SU-DHL-6 (cell line): ENCODE results near the gene MAML2.

Source experiments
- H2AFZ ChIP-seq: fragments of 200-600 bp; sonication (generic); 2 replicates; pipeline ENCODE4 v1.6.1; 2014; ENCODE audit warnings: low read depth, mild to moderate bottlenecking, moderate library complexity, mixed read lengths, antibody characterized with exemption, low read length; ENCODE audit not compliant: severe bottlenecking
- H3F3A ChIP-seq: fragments of 200-600 bp; shearing (Covaris generic); 2 replicates; pipeline ENCODE4 v1.6.0; 2016; ENCODE audit warnings: antibody characterized with exemption, mild to moderate bottlenecking; ENCODE audit not compliant: insufficient read depth
- H3K27ac ChIP-seq: fragments of 200-600 bp; sonication (generic); 2 replicates; pipeline ENCODE4 v1.5.1; 2016; ENCODE audit warnings: low read depth, mild to moderate bottlenecking, low read length, moderate library complexity, mixed read lengths
- H3K27me3 ChIP-seq: fragments of 200-600 bp; sonication (generic), shearing (Covaris generic); 2 replicates; pipeline ENCODE4 v1.6.0; 2014; ENCODE audit warnings: mild to moderate bottlenecking, low read length
- H3K36me3 ChIP-seq: fragments of 200-600 bp; sonication (generic); 2 replicates; pipeline ENCODE4 v1.6.1; 2014; ENCODE audit warnings: mild to moderate bottlenecking, low read length, mixed read lengths
- H3K4me2 ChIP-seq: fragments of 300-600, 200-600 bp; shearing (Covaris generic), sonication (generic); 2 replicates; pipeline ENCODE4 v1.6.0; 2014; ENCODE audit warnings: low read length, low read depth, mild to moderate bottlenecking; ENCODE audit not compliant: poor library complexity, severe bottlenecking
- H3K4me3 ChIP-seq: fragments of 200-600 bp; sonication (generic); 2 replicates; pipeline ENCODE4 v1.5.1; 2014; ENCODE audit warnings: antibody characterized with exemption, low read length, mild to moderate bottlenecking, mixed read lengths; ENCODE audit not compliant: insufficient read depth, poor library complexity, severe bottlenecking
- H3K79me2 ChIP-seq: fragments of 200-600 bp; sonication (generic); 2 replicates; pipeline ENCODE4 v1.6.1; 2014; ENCODE audit warnings: mild to moderate bottlenecking, low read length, moderate library complexity; ENCODE audit not compliant: insufficient read depth
- H3K9ac ChIP-seq: fragments of 200-600 bp; sonication (generic); 2 replicates; pipeline ENCODE4 v1.7.0; 2014; ENCODE audit warnings: mild to moderate bottlenecking, low read length
- H3K9me2 ChIP-seq: fragments of 200-600 bp; sonication (generic); replicated peaks from 2 replicates; pipeline ENCODE4 v1.6.1; 2014; ENCODE audit warnings: low read length; ENCODE audit not compliant: insufficient read depth
- H3K9me3 ChIP-seq: fragments of 200-600 bp; sonication (generic); 2 replicates; pipeline ENCODE4 v1.6.1; 2014; ENCODE audit warnings: low read length, mixed read lengths; ENCODE audit not compliant: insufficient read depth
- H4K20me1 ChIP-seq: fragments of 200-600 bp; sonication (generic); 2 replicates; pipeline ENCODE4 v1.6.1; 2014; ENCODE audit warnings: low read depth, mild to moderate bottlenecking, antibody characterized with exemption, low read length, moderate library complexity, mixed read lengths
- CTCF ChIP-seq: fragments of 200-600 bp; sonication (generic); IDR thresholded peaks from one replicate; pipeline ENCODE4 v1.5.1; 2017; ENCODE audit warnings: antibody characterized with exemption, mild to moderate bottlenecking, low read length, moderate library complexity; ENCODE audit not compliant: insufficient read depth, poor library complexity, severe bottlenecking
- EZH2phosphoT487 ChIP-seq: fragments of 200-600 bp; sonication (generic), shearing (Covaris generic); conservative IDR thresholded peaks from 2 replicates; pipeline ENCODE4 v1.6.1; 2018; ENCODE audit warnings: mild to moderate bottlenecking, antibody characterized with exemption, low read length, moderate library complexity, mixed read lengths

The MAML2 gene

DNA sequence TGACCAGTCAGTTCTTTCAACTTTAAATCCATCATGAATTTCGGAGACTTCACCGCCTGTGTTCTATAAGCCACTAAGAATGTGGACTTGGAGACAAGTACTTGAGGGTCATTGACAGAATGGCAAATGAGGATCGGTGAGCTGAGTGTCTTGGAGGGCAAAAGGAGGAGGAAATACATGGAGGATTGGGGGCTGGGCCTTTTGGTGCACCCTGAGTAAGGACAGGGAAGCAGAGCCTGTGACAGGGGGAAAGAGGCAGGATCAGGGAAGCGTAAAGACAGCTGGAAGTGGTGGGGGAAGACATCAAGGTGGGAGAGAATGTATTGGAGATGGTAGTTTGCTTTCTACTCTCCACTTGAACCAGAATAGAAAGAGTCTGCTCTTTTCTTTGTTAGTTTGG, 348.7 kb downstream of the MAML2 start:
- H3K4me3 ChIP-seq = no peak overlapping the region
- H3K27ac ChIP-seq = no peak overlapping the region
- H3K9ac ChIP-seq = no peak overlapping the region
- no peaks in the 10 kb centered on the region for H3K79me2 ChIP-seq
- no peaks in the 10 kb centered on the region for H4K20me1 ChIP-seq
- H3K36me3 ChIP-seq = no peaks in the 10 kb centered on the region
- no peaks in the 10 kb centered on the region for H3K9me2 ChIP-seq
- H3K27me3 ChIP-seq = no peaks in the 10 kb centered on the region
- no peaks in the 10 kb centered on the region for H3K9me3 ChIP-seq
- H2AFZ ChIP-seq = no peak overlapping the region
- TF ChIP-seq CTCF (no peak), EZH2phosphoT487 (no peak)
- no peaks in the 10 kb centered on the region for H3F3A ChIP-seq
- H3K4me2 ChIP-seq = no peak overlapping the region

- Histone ChIP-seq H4K20me1 (no peaks in the 10 kb centered on the region), H3F3A (no peaks in the 10 kb centered on the region), H3K9ac (no peak overlapping the region), H3K9me3 (no peaks in the 10 kb centered on the region), H3K9me2 (no peaks in the 10 kb centered on the region), H3K36me3 (no peaks in the 10 kb centered on the region), H3K4me3 (no peak overlapping the region), H3K79me2 (no peaks in the 10 kb centered on the region), H3K4me2 (no peak overlapping the region), H3K27ac (no peak overlapping the region), H3K27me3 (no peaks in the 10 kb centered on the region), H2AFZ (no peak overlapping the region)
- TF ChIP-seq EZH2phosphoT487 (no peak), CTCF (no peak)
Observed at GRCh38 chr11:95993438-95994298, 349.3 kb downstream of the MAML2 start.

DNA sequence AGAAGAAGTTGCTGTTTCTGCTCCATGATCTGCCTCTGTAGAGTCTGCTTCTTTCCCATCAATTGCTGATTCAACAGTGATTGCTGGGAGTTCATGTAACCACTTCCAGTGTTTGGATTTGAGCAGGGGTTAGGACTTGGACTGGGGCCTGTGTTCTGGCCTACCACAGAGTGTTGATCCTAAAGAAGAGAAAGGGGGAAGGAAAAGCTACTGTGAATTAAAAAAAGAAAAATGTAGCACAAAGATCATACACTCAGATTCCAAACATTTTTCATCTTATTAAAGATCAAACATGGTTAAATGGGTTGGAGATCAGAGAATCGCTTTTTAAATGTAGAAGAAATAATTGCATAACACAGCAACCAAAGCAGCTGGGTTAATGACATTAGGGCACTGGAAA, 351.4 kb downstream of the MAML2 start:
- Histone ChIP-seq H3K36me3 (no peaks in the 10 kb centered on the region), H3K27me3 (no peaks in the 10 kb centered on the region), H3K4me2 (no peak overlapping the region), H4K20me1 (no peaks in the 10 kb centered on the region), H2AFZ (no peak overlapping the region), H3K4me3 (no peak overlapping the region), H3K79me2 (no peaks in the 10 kb centered on the region), H3K9me3 (no peaks in the 10 kb centered on the region), H3K9me2 (no peaks in the 10 kb centered on the region), H3K27ac (no peak overlapping the region), H3F3A (no peaks in the 10 kb centered on the region), H3K9ac (no peak overlapping the region)
- TF ChIP-seq EZH2phosphoT487 (no peak), CTCF (no peak)
